ENCODE data around the gene MASP1. TPM values are rescaled to one million over a fixed set of nuclear protein-coding genes. Genes with fewer than 3 reads are reported as not detected.

The MASP1 gene
- total and polyA plus RNA-seq, 4 donors, result 0.88 to 6.0 (median 3.2) TPM

GRCh38 chr3:187212705-187213104 lies 78.8 kb downstream of the MASP1 start:
- intact Hi-C loops (cut with DNase I), result no loop called here
- H3K27ac ChIP-seq (ENCODE audit: low read depth in 1 of 2, low read length in 2 of 2), result peak overlapping the region in 1 of 2 donors; percentile 75
- no peaks in the 10 kb centered on the region for H3K27me3 ChIP-seq (ENCODE audit: control insufficient read depth in 1 of 2, insufficient read depth in 2 of 2, low read length in 1 of 2)
- 7 to 10% methylated on average over 4 of the region's 4 CpGs for WGBS, 2 donors
- H3K4me1 ChIP-seq (ENCODE audit: control insufficient read depth in 1 of 2, insufficient read depth in 2 of 2, low read length in 2 of 2), result peaks cover 13 to 17% of the 10 kb centered on the region in 2 donors
- ATAC-seq (ENCODE audit: low FRiP score), result peak; percentile 49
- no peak for DNase-seq
- H3K4me3 ChIP-seq (ENCODE audit: low read length in 2 of 2), result no peak overlapping the region
- no peaks in the 10 kb centered on the region for H3K9me3 ChIP-seq (ENCODE audit: control insufficient read depth, low read length)
- H3K36me3 ChIP-seq (ENCODE audit: control insufficient read depth in 1 of 2, insufficient read depth in 2 of 2, low read length in 1 of 2), result no peaks in the 10 kb centered on the region

GRCh38 chr3:187212196-187212545 lies 79.4 kb downstream of the MASP1 start:
- Histone ChIP-seq H3K9me3 (ENCODE audit: control insufficient read depth, low read length) (no peaks in the 10 kb centered on the region), H3K4me1 (ENCODE audit: control insufficient read depth in 1 of 2, insufficient read depth in 2 of 2, low read length in 2 of 2) (peaks cover 13 to 17% of the 10 kb centered on the region in 2 donors), H3K27ac (ENCODE audit: low read depth in 1 of 2, low read length in 2 of 2) (peak overlapping the region in 1 of 2 donors; percentile 75), H3K36me3 (ENCODE audit: control insufficient read depth in 1 of 2, insufficient read depth in 2 of 2, low read length in 1 of 2) (no peaks in the 10 kb centered on the region), H3K27me3 (ENCODE audit: control insufficient read depth in 1 of 2, insufficient read depth in 2 of 2, low read length in 1 of 2) (no peaks in the 10 kb centered on the region), H3K4me3 (ENCODE audit: low read length in 2 of 2) (no peak overlapping the region)
- 89 to 94% methylated on average over 3 of the region's 3 CpGs for WGBS, 2 donors
- intact Hi-C loops (cut with DNase I), result no loop called here
- DNase-seq (no peak), ATAC-seq (ENCODE audit: low FRiP score) (no peak)

- Histone ChIP-seq H3K27ac (ENCODE audit: low read depth in 1 of 2, low read length in 2 of 2) (peak overlapping the region; percentile 63 to 75), H3K4me1 (ENCODE audit: control insufficient read depth in 1 of 2, insufficient read depth in 2 of 2, low read length in 2 of 2) (peaks cover 13 to 19% of the 10 kb centered on the region in 2 donors), H3K36me3 (ENCODE audit: control insufficient read depth in 1 of 2, insufficient read depth in 2 of 2, low read length in 1 of 2) (no peaks in the 10 kb centered on the region), H3K27me3 (ENCODE audit: control insufficient read depth in 1 of 2, insufficient read depth in 2 of 2, low read length in 1 of 2) (no peaks in the 10 kb centered on the region), H3K9me3 (ENCODE audit: control insufficient read depth, low read length) (no peaks in the 10 kb centered on the region), H3K4me3 (ENCODE audit: low read length in 2 of 2) (no peak overlapping the region)
- ATAC-seq (ENCODE audit: low FRiP score) (no peak), DNase-seq (no peak)
- 66 to 70% methylated on average over 3 of the region's 3 CpGs for WGBS, 2 donors
- intact Hi-C loops (cut with DNase I), result no loop called here
These were observed 79.9 kb downstream of the MASP1 start for GRCh38 chr3:187211532-187212195.

- peak overlapping the region; percentile 47 to 98 for H3K27ac ChIP-seq (ENCODE audit: low read depth in 1 of 2, low read length in 2 of 2)
- DNase-seq, result no peak
These were observed 80.8 kb downstream of the MASP1 start for GRCh38 chr3:187210545-187211327.

GRCh38 chr3:187210091-187210490 lies 81.4 kb downstream of the MASP1 start:
- Histone ChIP-seq H3K4me3 (ENCODE audit: low read length in 2 of 2) (no peak overlapping the region), H3K36me3 (ENCODE audit: control insufficient read depth in 1 of 2, insufficient read depth in 2 of 2, low read length in 1 of 2) (no peaks in the 10 kb centered on the region), H3K27ac (ENCODE audit: low read depth in 1 of 2, low read length in 2 of 2) (peak overlapping the region; percentile 61 to 98), H3K9me3 (ENCODE audit: control insufficient read depth, low read length) (no peaks in the 10 kb centered on the region), H3K27me3 (ENCODE audit: control insufficient read depth in 1 of 2, insufficient read depth in 2 of 2, low read length in 1 of 2) (no peaks in the 10 kb centered on the region), H3K4me1 (ENCODE audit: control insufficient read depth in 1 of 2, insufficient read depth in 2 of 2, low read length in 2 of 2) (peaks cover 13 to 19% of the 10 kb centered on the region in 2 donors)
- ATAC-seq (ENCODE audit: low FRiP score) (no peak), DNase-seq (no peak)
- intact Hi-C loops (cut with DNase I), result no loop called here
- 8 to 13% methylated on average over 1 of the region's 1 CpG for WGBS, 2 donors

More at GRCh38 chr3:187210545-187211327, 80.8 kb downstream of the MASP1 start:
- Histone ChIP-seq H3K4me1 (ENCODE audit: control insufficient read depth in 1 of 2, insufficient read depth in 2 of 2, low read length in 2 of 2) (peaks cover 13 to 19% of the 10 kb centered on the region in 2 donors), H3K4me3 (ENCODE audit: low read length in 2 of 2) (no peak overlapping the region), H3K9me3 (ENCODE audit: control insufficient read depth, low read length) (no peaks in the 10 kb centered on the region), H3K27me3 (ENCODE audit: control insufficient read depth in 1 of 2, insufficient read depth in 2 of 2, low read length in 1 of 2) (no peaks in the 10 kb centered on the region), H3K36me3 (ENCODE audit: control insufficient read depth in 1 of 2, insufficient read depth in 2 of 2, low read length in 1 of 2) (no peaks in the 10 kb centered on the region)
- peak; percentile 85 for ATAC-seq (ENCODE audit: low FRiP score)
- intact Hi-C loops (cut with DNase I), result no loop called here
- 6 to 15% methylated on average over 6 of the region's 6 CpGs for WGBS, 2 donors

GRCh38 chr3:187209491-187209890 lies 82.0 kb downstream of the MASP1 start:
- Histone ChIP-seq H3K4me1 (ENCODE audit: control insufficient read depth in 1 of 2, insufficient read depth in 2 of 2, low read length in 2 of 2) (peaks cover 13 to 19% of the 10 kb centered on the region in 2 donors), H3K27ac (ENCODE audit: low read depth in 1 of 2, low read length in 2 of 2) (peak overlapping the region; percentile 61 to 98), H3K27me3 (ENCODE audit: control insufficient read depth in 1 of 2, insufficient read depth in 2 of 2, low read length in 1 of 2) (no peaks in the 10 kb centered on the region), H3K4me3 (ENCODE audit: low read length in 2 of 2) (no peak overlapping the region), H3K9me3 (ENCODE audit: control insufficient read depth, low read length) (no peaks in the 10 kb centered on the region), H3K36me3 (ENCODE audit: control insufficient read depth in 1 of 2, insufficient read depth in 2 of 2, low read length in 1 of 2) (no peaks in the 10 kb centered on the region)
- no peak for DNase-seq
- intact Hi-C loops (cut with DNase I), result loop anchor here in 1 of 2 donors (2.0 kb wide), 1 partner anchor 17 kb away; no protein-coding TSS in a partner anchor
- no peak for ATAC-seq (ENCODE audit: low FRiP score)

- no peak overlapping the region for H3K4me3 ChIP-seq (ENCODE audit: low read length in 2 of 2)
- no peaks in the 10 kb centered on the region for H3K36me3 ChIP-seq (ENCODE audit: control insufficient read depth in 1 of 2, insufficient read depth in 2 of 2, low read length in 1 of 2)
- peaks cover 13 to 15% of the 10 kb centered on the region in 2 donors for H3K4me1 ChIP-seq (ENCODE audit: control insufficient read depth in 1 of 2, insufficient read depth in 2 of 2, low read length in 2 of 2)
- no peaks in the 10 kb centered on the region for H3K27me3 ChIP-seq (ENCODE audit: control insufficient read depth in 1 of 2, insufficient read depth in 2 of 2, low read length in 1 of 2)
- ATAC-seq (ENCODE audit: low FRiP score) (no peak), DNase-seq (no peak)
- peak overlapping the region; percentile 11 to 43 for H3K27ac ChIP-seq (ENCODE audit: low read depth in 1 of 2, low read length in 2 of 2)
- 60 to 62% methylated on average over 1 of the region's 1 CpG for WGBS, 2 donors
- intact Hi-C loops (cut with DNase I), result loop anchor here in 1 of 2 donors (2.0 kb wide), 1 partner anchor 15 kb away; no protein-coding TSS in a partner anchor
- H3K9me3 ChIP-seq (ENCODE audit: control insufficient read depth, low read length), result no peaks in the 10 kb centered on the region
These were observed 83.4 kb downstream of the MASP1 start for GRCh38 chr3:187208159-187208558.

- Histone ChIP-seq H3K9me3 (ENCODE audit: control insufficient read depth, low read length) (no peaks in the 10 kb centered on the region), H3K27me3 (ENCODE audit: control insufficient read depth in 1 of 2, insufficient read depth in 2 of 2, low read length in 1 of 2) (no peaks in the 10 kb centered on the region), H3K4me1 (ENCODE audit: control insufficient read depth in 1 of 2, insufficient read depth in 2 of 2, low read length in 2 of 2) (peaks cover 12 to 13% of the 10 kb centered on the region in 2 donors), H3K27ac (ENCODE audit: low read depth in 1 of 2, low read length in 2 of 2) (peak overlapping the region; percentile 11 to 43), H3K4me3 (ENCODE audit: low read length in 2 of 2) (no peak overlapping the region), H3K36me3 (ENCODE audit: control insufficient read depth in 1 of 2, insufficient read depth in 2 of 2, low read length in 1 of 2) (no peaks in the 10 kb centered on the region)
- DNase-seq, result no peak
- ATAC-seq (ENCODE audit: low FRiP score), result no peak
- intact Hi-C loops (cut with DNase I), result loop anchor here in 1 of 2 donors (2.0 kb wide), 1 partner anchor 15 kb away; no protein-coding TSS in a partner anchor
These were observed 83.9 kb downstream of the MASP1 start for GRCh38 chr3:187207624-187208023.
